Ectodermal cell (in vitro differentiated cells): ENCODE data around the gene AGPAT2.
"Not testable (repeated sequence)": the region's sequence is repeated elsewhere in the genome, so short reads cannot be mapped to it uniquely, and the experiment has no call there.

Experiments used
- H3K27ac ChIP-seq: 2 replicates; pipeline ENCODE4 v1.7.0; 2013; ENCODE audit warnings: mild to moderate bottlenecking, low read depth, low read length; ENCODE audit not compliant: insufficient read depth, poor library complexity, severe bottlenecking
- H3K27me3 ChIP-seq: 2 replicates; pipeline ENCODE4 v1.7.0; 2013; ENCODE audit warnings: mild to moderate bottlenecking, low read length; ENCODE audit not compliant: insufficient read depth, control insufficient read depth, poor library complexity, severe bottlenecking
- H3K36me3 ChIP-seq: one replicate; pipeline ENCODE4 v1.7.0; 2013; ENCODE audit warnings: low read length; ENCODE audit not compliant: control insufficient read depth, insufficient read depth
- H3K4me1 ChIP-seq: one replicate; pipeline ENCODE4 v1.7.0; 2013; ENCODE audit warnings: low read length; ENCODE audit not compliant: control insufficient read depth, insufficient read depth
- H3K4me3 ChIP-seq: 2 replicates; pipeline ENCODE4 v1.7.0; 2013; ENCODE audit warnings: low read depth, low read length, control low read depth; ENCODE audit not compliant: insufficient read depth
- H3K9me3 ChIP-seq: 2 replicates; pipeline ENCODE4 v1.7.0; 2013; ENCODE audit warnings: mild to moderate bottlenecking, low read length, moderate library complexity; ENCODE audit not compliant: control insufficient read depth
- WGBS, 2 experiments: methylation state at CpG; one replicate each; pipeline ENCODE4 v1.1.7; 2013; ENCODE audit warnings: missing lambda C conversion rate in 2 of 2; 5-methylcytosine and 5-hydroxymethylcytosine counted together

Gene AGPAT2

GRCh38 chr9:136711751-136712689 is 24.8 kb upstream of the AGPAT2 start, which contains the start of gene DIPK1B:
Gene DIPK1B (plus strand): TSS chr9:136712572. CDS start chr9:136712666, 94 bp downstream.
- 1% methylated on average over 119 of the region's 119 CpGs for WGBS, 2 experiments
- H3K4me3 ChIP-seq, result peak within 1 kb of the TSS; percentile 74

DNA sequence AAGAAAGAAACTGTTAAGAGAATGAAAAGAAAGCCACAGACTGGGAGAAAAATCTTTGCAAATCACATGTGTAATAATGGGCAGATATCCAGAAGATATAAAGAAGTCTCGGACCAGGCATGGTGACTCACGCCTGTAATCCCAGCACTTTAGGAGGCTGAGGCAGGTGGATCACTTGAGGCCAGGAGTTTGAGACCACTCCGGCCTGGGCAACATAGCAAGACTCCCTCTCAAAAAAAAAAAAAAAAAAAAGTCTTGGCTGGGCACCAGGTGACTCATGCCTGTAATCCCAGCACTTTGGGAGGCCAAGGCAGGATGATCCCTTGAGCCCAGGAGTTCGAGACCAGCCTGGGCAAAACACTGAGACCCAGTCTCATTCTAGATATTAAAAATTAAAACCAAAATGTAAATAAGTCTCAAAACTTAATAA is 24.0 kb upstream of the AGPAT2 start:
- H3K27ac ChIP-seq, H3K9me3 ChIP-seq, H3K36me3 ChIP-seq, H3K4me3 ChIP-seq: not testable (repeated sequence)
- Histone ChIP-seq H3K27me3 (peaks cover 19% of the 10 kb centered on the region), H3K4me1 (peaks cover 19% of the 10 kb centered on the region)
- WGBS, 2 experiments, result 91 to 96% methylated on average over 4 of the region's 4 CpGs

More at GRCh38 chr9:136711751-136712689, 24.8 kb upstream of the AGPAT2 start, which contains the start of gene DIPK1B:
- H3K27ac ChIP-seq, result no peak within 1 kb of the TSS
- no peaks in the 10 kb centered on the region for H3K36me3 ChIP-seq
- peaks cover 19% of the 10 kb centered on the region for H3K4me1 ChIP-seq
- no peaks in the 10 kb centered on the region for H3K9me3 ChIP-seq
- H3K27me3 ChIP-seq, result peaks cover 19% of the 10 kb centered on the region

- H3K36me3 ChIP-seq, result no peaks in the 10 kb centered on the region
- H3K9me3 ChIP-seq, result no peaks in the 10 kb centered on the region
- 92 to 94% methylated on average over 7 of the region's 7 CpGs for WGBS, 2 experiments
- no peak overlapping the region for H3K27ac ChIP-seq
- H3K27me3 ChIP-seq, result peaks cover 19% of the 10 kb centered on the region
- no peak overlapping the region for H3K4me3 ChIP-seq
- H3K4me1 ChIP-seq, result peaks cover 19% of the 10 kb centered on the region
Observed at GRCh38 chr9:136710543-136710942, 23.3 kb upstream of the AGPAT2 start.

- Histone ChIP-seq H3K36me3 (no peaks in the 10 kb centered on the region), H3K4me3 (no peak overlapping the region), H3K4me1 (peaks cover 12% of the 10 kb centered on the region), H3K27me3 (peaks cover 19% of the 10 kb centered on the region), H3K27ac (no peak overlapping the region), H3K9me3 (no peaks in the 10 kb centered on the region)
- WGBS, 2 experiments, result 90 to 93% methylated on average over 24 of the region's 24 CpGs
Observed at GRCh38 chr9:136709454-136710109, 22.3 kb upstream of the AGPAT2 start.

GRCh38 chr9:136707849-136708517 is 20.7 kb upstream of the AGPAT2 start:
- no peaks in the 10 kb centered on the region for H3K36me3 ChIP-seq
- H3K27me3 ChIP-seq, result peaks cover 19% of the 10 kb centered on the region
- H3K4me1 ChIP-seq, result no peaks in the 10 kb centered on the region
- H3K27ac ChIP-seq, result no peak overlapping the region
- 82 to 85% methylated on average over 21 to 22 of the region's 22 CpGs for WGBS, 2 experiments
- no peaks in the 10 kb centered on the region for H3K9me3 ChIP-seq
- H3K4me3 ChIP-seq, result no peak overlapping the region

GRCh38 chr9:136707011-136707410 is 19.8 kb upstream of the AGPAT2 start:
- Histone ChIP-seq H3K9me3 (no peaks in the 10 kb centered on the region), H3K4me3 (no peak overlapping the region), H3K27ac (no peak overlapping the region), H3K36me3 (no peaks in the 10 kb centered on the region), H3K27me3 (peaks cover 18% of the 10 kb centered on the region), H3K4me1 (no peaks in the 10 kb centered on the region)
- WGBS, 2 experiments, result 94 to 97% methylated on average over 7 of the region's 7 CpGs

GRCh38 chr9:136705564-136705963 is 18.3 kb upstream of the AGPAT2 start:
- H3K9me3 ChIP-seq, result no peaks in the 10 kb centered on the region
- WGBS, 2 experiments, result 90 to 96% methylated on average over 7 of the region's 7 CpGs
- H3K4me3 ChIP-seq, result no peak overlapping the region
- peaks cover 14% of the 10 kb centered on the region for H3K27me3 ChIP-seq
- no peaks in the 10 kb centered on the region for H3K4me1 ChIP-seq
- no peaks in the 10 kb centered on the region for H3K36me3 ChIP-seq
- H3K27ac ChIP-seq, result no peak overlapping the region

DNA sequence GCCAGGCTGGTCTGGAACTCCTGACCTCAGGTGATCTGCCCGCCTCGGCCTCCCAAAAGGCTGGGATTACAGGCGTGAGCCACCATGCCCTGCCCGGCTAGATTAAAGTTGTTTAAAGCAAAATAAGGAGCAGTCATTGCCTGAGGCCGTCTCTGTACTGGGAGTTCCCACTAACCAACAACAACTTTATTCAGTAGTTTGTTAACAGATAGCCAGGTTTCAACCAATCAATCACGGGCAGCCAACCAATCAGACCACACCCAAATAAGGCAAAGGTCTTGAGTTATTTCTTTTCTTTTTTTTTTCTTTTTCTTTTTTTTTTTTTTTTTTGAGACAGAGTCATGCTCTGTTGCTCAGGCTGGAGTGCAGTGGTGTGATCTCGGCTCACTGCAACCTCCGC is 17.5 kb upstream of the AGPAT2 start:
- WGBS, 2 experiments, result 91 to 98% methylated on average over 8 of the region's 8 CpGs
- not testable (repeated sequence) for H3K4me1 ChIP-seq, H3K4me3 ChIP-seq, H3K27ac ChIP-seq, H3K9me3 ChIP-seq, H3K36me3 ChIP-seq
- H3K27me3 ChIP-seq, result peaks cover 11% of the 10 kb centered on the region

DNA sequence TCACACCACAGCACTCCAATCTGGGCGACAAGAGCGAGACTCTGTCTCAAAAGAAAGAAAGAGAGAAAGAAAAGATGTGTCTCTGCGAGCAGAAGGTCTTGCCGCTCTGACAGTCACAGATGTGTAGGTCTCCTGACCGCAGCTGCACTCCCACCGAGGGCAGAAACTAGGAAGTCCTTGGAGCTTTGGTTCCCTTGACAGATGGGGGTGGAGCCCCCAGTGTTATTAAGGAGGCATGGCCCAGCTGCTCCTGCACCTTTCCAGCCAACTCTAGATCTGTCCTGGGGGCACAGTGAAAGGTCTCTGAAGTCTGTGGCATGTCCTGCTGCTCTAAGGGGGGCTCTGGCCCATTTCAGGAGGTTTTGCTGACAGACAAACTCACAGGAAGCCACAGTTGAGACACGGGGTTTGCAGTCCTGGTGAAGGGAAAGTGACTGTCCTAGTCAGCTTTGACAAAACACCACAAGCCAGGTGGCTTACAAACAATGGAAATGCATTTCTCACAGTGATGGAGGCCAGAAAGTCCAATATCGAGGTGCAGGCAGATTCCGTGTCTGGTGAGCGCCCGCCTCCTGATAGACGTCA is 16.1 kb upstream of the AGPAT2 start:
- H3K27me3 ChIP-seq, result peaks cover 11% of the 10 kb centered on the region
- no peaks in the 10 kb centered on the region for H3K36me3 ChIP-seq
- H3K9me3 ChIP-seq, result no peaks in the 10 kb centered on the region
- H3K4me3 ChIP-seq, result no peak overlapping the region
- H3K27ac ChIP-seq, result no peak overlapping the region
- 85 to 86% methylated on average over 12 of the region's 12 CpGs for WGBS, 2 experiments
- no peaks in the 10 kb centered on the region for H3K4me1 ChIP-seq
